Mammary epithelial cell (primary cell): ENCODE results near the gene HOXD9.
A peak's percentile ranks its signal among the peaks of the same experiment; 100 is the strongest.

Experiments
- EZH2 ChIP-seq: IDR thresholded peaks from 2 replicates; pipeline ENCODE4 v1.6.1; 2012; ENCODE audit warnings: low read length, inconsistent platforms, borderline replicate concordance
- TF ChIP-seq, protein P1 (sequence below), 2 donors: IDR thresholded peaks in 1 of 2; conservative IDR thresholded peaks in 1 of 2; 2 replicates each; pipeline ENCODE4 v1.5.1; 2011 to 2012; ENCODE audit warnings: inconsistent platforms in 2 of 2, low read length in 2 of 2, mild to moderate bottlenecking in 2 of 2, control low read depth in 1 of 2, low read depth in 1 of 2; ENCODE audit not compliant: insufficient read depth in 1 of 2; ENCODE audit errors: extremely low read depth in 1 of 2

DNA sequence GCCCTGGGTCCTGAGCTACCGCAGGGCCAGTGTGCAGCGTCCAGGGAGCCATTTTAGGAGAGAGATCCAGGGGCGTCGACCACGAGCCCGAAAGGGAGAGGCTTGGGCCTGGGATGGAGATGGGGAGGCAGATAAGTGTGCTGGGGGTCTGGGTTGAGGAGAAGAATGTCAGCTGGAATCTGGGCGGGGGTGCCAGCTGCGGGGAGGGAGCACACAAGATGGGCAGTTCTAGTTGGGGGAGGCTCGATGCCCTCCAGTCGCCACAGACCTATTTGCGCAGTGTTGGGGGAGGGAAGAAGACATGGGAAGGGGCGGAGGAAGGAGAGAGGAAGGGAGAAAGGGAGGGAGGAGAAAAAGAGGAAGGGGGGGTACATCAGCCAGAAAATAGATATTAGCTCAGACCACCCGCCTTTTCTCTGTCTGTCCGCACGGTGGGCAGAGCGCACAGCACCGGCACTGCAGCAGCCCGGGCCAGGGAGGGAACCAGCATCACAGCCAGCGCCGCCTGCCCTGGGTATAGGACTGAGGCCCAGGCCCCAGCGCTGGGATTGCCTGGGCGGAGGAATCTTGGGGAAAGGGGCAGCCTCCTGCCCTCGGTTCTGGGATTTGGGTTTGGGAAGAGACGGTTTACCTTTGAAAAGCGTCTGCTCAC lies 17.3 kb upstream of the HOXD9 start:
- TF ChIP-seq, protein P1, sequence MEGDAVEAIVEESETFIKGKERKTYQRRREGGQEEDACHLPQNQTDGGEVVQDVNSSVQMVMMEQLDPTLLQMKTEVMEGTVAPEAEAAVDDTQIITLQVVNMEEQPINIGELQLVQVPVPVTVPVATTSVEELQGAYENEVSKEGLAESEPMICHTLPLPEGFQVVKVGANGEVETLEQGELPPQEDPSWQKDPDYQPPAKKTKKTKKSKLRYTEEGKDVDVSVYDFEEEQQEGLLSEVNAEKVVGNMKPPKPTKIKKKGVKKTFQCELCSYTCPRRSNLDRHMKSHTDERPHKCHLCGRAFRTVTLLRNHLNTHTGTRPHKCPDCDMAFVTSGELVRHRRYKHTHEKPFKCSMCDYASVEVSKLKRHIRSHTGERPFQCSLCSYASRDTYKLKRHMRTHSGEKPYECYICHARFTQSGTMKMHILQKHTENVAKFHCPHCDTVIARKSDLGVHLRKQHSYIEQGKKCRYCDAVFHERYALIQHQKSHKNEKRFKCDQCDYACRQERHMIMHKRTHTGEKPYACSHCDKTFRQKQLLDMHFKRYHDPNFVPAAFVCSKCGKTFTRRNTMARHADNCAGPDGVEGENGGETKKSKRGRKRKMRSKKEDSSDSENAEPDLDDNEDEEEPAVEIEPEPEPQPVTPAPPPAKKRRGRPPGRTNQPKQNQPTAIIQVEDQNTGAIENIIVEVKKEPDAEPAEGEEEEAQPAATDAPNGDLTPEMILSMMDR (conservative IDR thresholded peaks at IDR 0.05 in 1 of 2, IDR thresholded peaks at IDR 0.05 in 1 of 2; ENCODE audit: extremely low read depth in 1 of 2, insufficient read depth in 1 of 2, low read depth in 1 of 2, low read length in 2 of 2), result no peak
- TF ChIP-seq EZH2, result peak; percentile 54
